AG10803 (cell line): ENCODE results near the gene VTN.

ENCODE experiments used
- DNase-seq: peaks from one replicate; pipeline ENCODE4 v3.0.0; 2010; ENCODE audit warnings: low read depth
- H3K4me3 ChIP-seq: 2 replicates; pipeline ENCODE4 v1.5.1; 2011; ENCODE audit warnings: mild to moderate bottlenecking, low read length, control low read depth
- CTCF ChIP-seq: conservative IDR thresholded peaks from 2 replicates; pipeline ENCODE4 v1.5.1; 2011; ENCODE audit warnings: mild to moderate bottlenecking, low read length, control low read depth, inconsistent platforms

Gene VTN

DNA sequence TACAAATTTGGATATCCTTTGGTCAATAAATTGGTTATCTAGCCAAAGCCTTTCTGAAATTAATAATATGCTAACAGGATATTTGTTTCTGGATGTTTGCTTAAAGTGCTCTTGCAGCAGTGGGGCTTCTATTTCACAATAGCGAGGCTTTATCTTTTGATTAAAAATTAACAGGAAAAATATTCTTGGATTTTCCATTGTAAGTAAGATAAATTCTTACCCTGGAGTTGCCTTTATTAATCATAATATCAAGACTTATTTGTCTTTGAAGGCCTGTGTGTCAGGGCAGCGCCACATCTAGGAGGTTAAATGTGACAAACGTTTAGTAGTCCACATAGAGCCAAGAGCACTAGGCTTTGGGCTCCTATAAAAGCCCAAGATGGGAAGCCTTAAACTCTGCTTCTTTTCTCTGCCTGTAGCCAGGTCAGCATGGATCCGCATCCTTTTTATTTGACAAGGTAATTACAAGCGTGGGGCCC is 45.8 kb downstream of the VTN start:
- DNase-seq, result no peak
- H3K4me3 ChIP-seq, result no peak overlapping the region
- no peak for TF ChIP-seq CTCF

GRCh38 chr17:28320215-28321061 is 49.7 kb downstream of the VTN start:
- TF ChIP-seq CTCF, result no peak
- H3K4me3 ChIP-seq, result no peak overlapping the region; the same call in 1 of the 2 replicates
- DNase-seq, result no peak

- DNase-seq, result no peak
- no peak for TF ChIP-seq CTCF
Measured at GRCh38 chr17:28319598-28319935, 50.5 kb downstream of the VTN start.

GRCh38 chr17:28318759-28319597 is 51.1 kb downstream of the VTN start, which contains the start of gene TMEM97:
TMEM97 (plus strand) TSS chr17:28319200; CDS start chr17:28319240, 40 bp downstream.
- TF ChIP-seq CTCF, result peak; percentile 22
- peak; percentile 96 for DNase-seq
- peak within 1 kb of the TSS; percentile 80 for H3K4me3 ChIP-seq

More at GRCh38 chr17:28319598-28319935, 50.5 kb downstream of the VTN start:
- H3K4me3 ChIP-seq, result peak overlapping the region; percentile 80

- no peak for TF ChIP-seq CTCF
- DNase-seq, result no peak
- peak overlapping the region; percentile 80 for H3K4me3 ChIP-seq
Measured at GRCh38 chr17:28317966-28318758, 51.9 kb downstream of the VTN start.
